Keratinocyte (primary cell): ENCODE measurements around the gene CEPT1. TPM values are rescaled to one million over a fixed set of nuclear protein-coding genes. Genes with fewer than 3 reads are reported as not detected.

Experiments used
- DNase-seq: peaks from one replicate; pipeline ENCODE4 v3.0.0-alpha.2; 2011; ENCODE audit warnings: low read depth, missing footprints, low spot score
- FAIRE-seq: peaks from 2 replicates; lab custom pipeline; 2011; peaks lifted over from hg19 to GRCh38; lab: Jason Lieb, UNC
- H2AFZ ChIP-seq: 2 replicates; pipeline ENCODE4 v1.6.0; 2012; ENCODE audit warnings: low read length, control low read depth, inconsistent platforms; ENCODE audit not compliant: control insufficient read depth
- H3K27ac ChIP-seq: 2 replicates; pipeline ENCODE4 v1.5.1; 2011; ENCODE audit warnings: low read length; ENCODE audit not compliant: control insufficient read depth, insufficient read depth
- H3K27me3 ChIP-seq: 3 replicates; pipeline ENCODE4 v1.6.0; 2011; ENCODE audit warnings: low read length; ENCODE audit not compliant: control insufficient read depth, insufficient read depth; ENCODE audit errors: extremely low read depth
- H3K36me3 ChIP-seq, 2 experiments: 2 replicates in 1 of 2; 3 replicates in 1 of 2; pipeline ENCODE4 v1.5.1; 2011; ENCODE audit warnings: low read length in 2 of 2, mild to moderate bottlenecking in 1 of 2; ENCODE audit not compliant: control insufficient read depth in 2 of 2, insufficient read depth in 2 of 2; ENCODE audit errors: extremely low read depth in 1 of 2
- H3K4me1 ChIP-seq: 3 replicates; pipeline ENCODE4 v1.5.1; 2011; ENCODE audit warnings: low read length; ENCODE audit not compliant: control insufficient read depth, insufficient read depth; ENCODE audit errors: extremely low read depth
- H3K4me2 ChIP-seq: 3 replicates; pipeline ENCODE4 v1.6.0; 2011; ENCODE audit warnings: low read depth, low read length; ENCODE audit not compliant: control insufficient read depth, insufficient read depth; ENCODE audit errors: extremely low read depth
- H3K4me3 ChIP-seq, 3 experiments: fragments of 200-600 bp in 1 of 3; sonication (generic) in 1 of 3; 2 replicates in 2 of 3; 3 replicates in 1 of 3; pipeline ENCODE4 v1.5.1; 2011 to 2016; ENCODE audit warnings: low read length in 3 of 3, mild to moderate bottlenecking in 3 of 3, control low read depth in 2 of 3, inconsistent platforms in 1 of 3, low read depth in 1 of 3, mixed read lengths in 1 of 3, mixed run types in 1 of 3, moderate library complexity in 1 of 3; ENCODE audit not compliant: control insufficient read depth in 2 of 3, insufficient read depth in 2 of 3; ENCODE audit errors: extremely low read depth in 1 of 3
- H3K79me2 ChIP-seq: 2 replicates; pipeline ENCODE4 v1.6.0; 2012; ENCODE audit warnings: low read length; ENCODE audit not compliant: control insufficient read depth, insufficient read depth
- H3K9ac ChIP-seq: 3 replicates; pipeline ENCODE4 v1.6.0; 2011; ENCODE audit warnings: low read length; ENCODE audit not compliant: control insufficient read depth, insufficient read depth; ENCODE audit errors: extremely low read depth
- H3K9me1 ChIP-seq: 3 replicates; pipeline ENCODE4 v1.6.0; 2011; ENCODE audit warnings: low read length; ENCODE audit not compliant: control insufficient read depth, insufficient read depth; ENCODE audit errors: extremely low read depth
- H3K9me3 ChIP-seq: 2 replicates; pipeline ENCODE4 v1.5.1; 2012; ENCODE audit warnings: low read depth, low read length; ENCODE audit not compliant: control insufficient read depth
- H4K20me1 ChIP-seq: 3 replicates; pipeline ENCODE4 v1.6.0; 2011; ENCODE audit warnings: low read length; ENCODE audit not compliant: control insufficient read depth, insufficient read depth; ENCODE audit errors: extremely low read depth
- CTCF ChIP-seq, 3 experiments: IDR thresholded peaks in 1 of 3; conservative IDR thresholded peaks in 1 of 3; optimal IDR thresholded peaks in 1 of 3; 2 replicates in 2 of 3; 3 replicates in 1 of 3; pipeline versions ENCODE3 to v1.5.1; 2011; ENCODE audit warnings: low read length in 3 of 3, mild to moderate bottlenecking in 3 of 3, moderate library complexity in 2 of 3, control low read depth in 1 of 3, inconsistent platforms in 1 of 3; ENCODE audit not compliant: insufficient read depth in 2 of 3; ENCODE audit errors: extremely low read depth in 1 of 3
- EZH2 ChIP-seq: IDR thresholded peaks from one replicate; pipeline ENCODE4 v1.6.1; 2012; ENCODE audit warnings: inconsistent platforms, mild to moderate bottlenecking, low read length, moderate library complexity
- dilution Hi-C: fragments of 300-500 bp; cut with MboI; formaldehyde crosslinking; loops from one replicate; pipeline ENCODE4 v1.7.0; 2020; ENCODE audit warnings: low sequenced_read_pairs; ENCODE audit not compliant: extremely low pct_ligation_motif_present
- polyA plus RNA-seq, 5 experiments: library from polyadenylated mRNA; depleted of rRNA in 3 of 5; stranded (reverse) in 3 of 5; stranded (forward) in 1 of 5; unstranded in 1 of 5; fragments of >200 nt; gene quantifications; 1 replicate in 1 of 5; 2 replicates in 3 of 5; 3 replicates in 1 of 5; pipeline versions ENCODE4 v1.2.1 to v1.2.3, GENCODE V29; 2011 to 2012; ENCODE audit warnings: missing spikeins in 2 of 5, low read depth in 1 of 5, low replicate concordance in 1 of 5

The CEPT1 gene
- polyA plus RNA-seq, 1 donor (not counting 4 experiments of a cell fraction or from before 2014, with no cell fraction given) = 65.2 TPM

- Histone ChIP-seq H3K9ac (no peak overlapping the region), H3K9me1 (no peaks in the 10 kb centered on the region), H3K4me2 (no peak overlapping the region), H2AFZ (no peak overlapping the region), H3K27me3 (no peaks in the 10 kb centered on the region), H3K4me1 (no peaks in the 10 kb centered on the region), H3K27ac (no peak overlapping the region), H3K9me3 (no peaks in the 10 kb centered on the region), H3K4me3 (no peak overlapping the region), H4K20me1 (no peaks in the 10 kb centered on the region), H3K36me3 (peaks cover 0 to 7% of the 10 kb centered on the region in 2 experiments), H3K79me2 (no peaks in the 10 kb centered on the region)
- FAIRE-seq (no peak), DNase-seq (no peak)
- TF ChIP-seq CTCF (optimal IDR thresholded peaks at IDR 0.05 in 1 of 3, IDR thresholded peaks at IDR 0.05 in 1 of 3, conservative IDR thresholded peaks at IDR 0.05 in 1 of 3; ENCODE audit: extremely low read depth in 1 of 3, insufficient read depth in 2 of 3, low read length in 3 of 3) (no peak), EZH2 (no peak)
- dilution Hi-C loops = no loop called here
Observed at GRCh38 chr1:111126354-111126753, 13.7 kb upstream of the CEPT1 start.

- no peak overlapping the region for H3K27ac ChIP-seq
- no peaks in the 10 kb centered on the region for H3K9me1 ChIP-seq
- FAIRE-seq (no peak), DNase-seq (no peak)
- H4K20me1 ChIP-seq = no peaks in the 10 kb centered on the region
- dilution Hi-C loops = no loop called here
- H3K27me3 ChIP-seq = no peaks in the 10 kb centered on the region
- H3K9me3 ChIP-seq = no peaks in the 10 kb centered on the region
- TF ChIP-seq EZH2 (no peak), CTCF (optimal IDR thresholded peaks at IDR 0.05 in 1 of 3, IDR thresholded peaks at IDR 0.05 in 1 of 3, conservative IDR thresholded peaks at IDR 0.05 in 1 of 3; ENCODE audit: extremely low read depth in 1 of 3, insufficient read depth in 2 of 3, low read length in 3 of 3) (no peak)
- no peak overlapping the region for H3K9ac ChIP-seq
- no peak overlapping the region for H2AFZ ChIP-seq
- H3K4me1 ChIP-seq = no peaks in the 10 kb centered on the region
- H3K36me3 ChIP-seq = peaks cover 1 to 7% of the 10 kb centered on the region in 2 experiments
- no peaks in the 10 kb centered on the region for H3K79me2 ChIP-seq
- no peak overlapping the region for H3K4me2 ChIP-seq
- H3K4me3 ChIP-seq = no peak overlapping the region
Observed at GRCh38 chr1:111127923-111128643, 11.9 kb upstream of the CEPT1 start.
